ENCODE data around the gene RHOBTB1.

RHOBTB1 gene

DNA sequence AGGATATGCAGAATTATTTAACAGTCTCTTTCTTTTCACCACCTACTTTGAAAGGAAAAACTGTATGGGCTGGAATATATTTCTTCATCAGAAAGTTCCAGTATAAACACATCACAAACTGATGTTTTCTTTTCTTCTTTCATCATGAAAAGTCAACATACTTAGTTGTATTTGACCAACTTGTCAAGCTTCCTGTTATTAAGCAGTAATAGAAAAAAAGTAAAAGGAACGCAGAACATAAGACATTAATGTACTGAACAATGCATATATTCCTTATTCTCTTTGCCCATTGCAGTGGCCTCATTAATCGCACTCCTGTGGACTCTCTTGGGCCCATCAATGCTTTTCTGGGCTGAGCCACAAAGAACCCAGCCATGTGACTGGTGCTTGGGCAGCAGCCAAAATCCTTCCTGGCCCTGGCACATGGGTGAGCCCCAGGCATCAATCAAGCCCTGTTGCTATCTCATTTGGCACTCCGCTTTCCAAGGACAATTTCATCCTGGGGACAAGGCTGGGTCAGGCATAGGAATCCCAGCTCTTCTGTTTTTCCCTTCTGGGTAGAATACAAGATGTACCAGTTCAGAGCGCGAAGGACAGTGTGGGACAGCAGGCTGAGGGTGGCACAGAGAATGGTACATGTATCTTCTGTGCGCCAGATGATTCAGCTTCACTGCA, 42.3 kb downstream of the RHOBTB1 start:
- DNase-seq: no peak

DNA sequence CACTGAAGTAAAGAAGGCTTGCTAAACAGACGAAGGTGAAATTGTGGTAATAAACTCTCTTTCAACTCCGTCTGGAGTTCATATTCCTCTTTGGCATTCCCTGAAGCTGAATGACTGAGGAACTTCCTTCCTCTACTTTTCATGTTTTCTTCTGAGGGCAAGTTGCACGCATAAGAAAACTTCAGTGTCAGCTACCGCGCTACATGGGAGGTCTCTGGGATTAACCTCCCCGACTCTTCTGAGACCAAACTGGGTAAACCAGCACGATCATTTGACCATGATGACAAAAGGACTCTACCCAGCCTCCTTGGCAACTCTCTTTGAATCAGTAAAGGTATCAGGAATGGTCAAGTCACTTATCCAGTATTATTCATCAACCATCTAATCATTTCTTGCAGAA, 44.7 kb downstream of the RHOBTB1 start:
- no peak for DNase-seq

DNA sequence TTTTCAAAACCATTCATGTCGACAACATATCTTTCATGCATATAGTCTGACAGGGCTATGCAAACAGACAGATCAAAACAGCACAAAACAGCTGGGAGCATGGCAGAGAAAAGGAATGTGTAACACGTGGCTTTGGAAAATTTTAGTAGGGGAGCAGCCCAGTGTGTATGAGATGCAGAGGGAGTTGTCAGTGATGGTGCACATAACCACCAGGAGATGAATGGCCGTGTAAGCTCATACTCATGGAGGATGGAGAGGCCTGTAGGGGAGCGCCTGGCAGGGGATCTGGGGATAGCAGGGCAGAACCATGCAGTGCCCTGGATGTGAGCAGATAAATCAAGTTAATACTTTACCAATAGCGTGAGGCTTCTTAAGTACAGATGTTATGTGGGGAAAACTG, 45.7 kb downstream of the RHOBTB1 start:
- no peak for DNase-seq

DNA sequence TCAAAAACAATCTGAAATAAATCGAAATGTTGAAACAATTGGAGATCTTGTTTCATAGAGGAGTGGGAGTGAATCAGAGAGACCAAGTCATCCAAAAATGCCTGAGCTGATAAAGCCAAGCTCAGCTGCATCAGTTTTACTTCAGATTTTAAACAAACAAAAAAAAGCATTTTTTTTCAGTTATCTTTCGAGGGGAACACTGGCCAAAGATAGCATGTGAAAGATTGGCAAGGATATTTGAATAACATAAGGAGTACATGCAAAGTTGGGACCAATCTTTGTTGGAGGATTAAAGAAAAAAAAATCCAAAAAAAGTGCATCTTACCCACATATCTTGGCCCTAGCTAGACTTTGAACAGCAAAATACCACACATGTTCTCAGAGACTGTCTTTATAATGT, 47.2 kb downstream of the RHOBTB1 start:
- DNase-seq: no peak

DNA sequence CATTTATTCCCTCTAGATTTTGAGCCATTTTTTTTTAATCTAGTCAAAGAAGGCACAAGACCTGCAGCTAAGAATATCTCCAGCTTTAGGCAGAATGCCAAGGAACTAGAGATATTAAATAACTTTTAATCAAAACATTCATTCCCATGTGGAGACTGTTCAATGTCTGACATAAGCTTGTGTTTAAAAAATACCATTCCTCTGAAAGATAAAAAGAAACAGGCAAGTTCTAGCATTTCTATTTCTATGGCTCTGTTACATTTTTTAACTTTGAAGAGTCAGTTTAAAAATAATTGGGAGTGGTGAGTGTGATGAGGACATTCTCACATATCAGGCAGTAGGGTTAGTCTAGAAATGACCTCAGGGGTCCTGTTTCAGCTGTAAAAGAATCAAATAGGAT, 48.0 kb downstream of the RHOBTB1 start:
- DNase-seq: no peak

DNA sequence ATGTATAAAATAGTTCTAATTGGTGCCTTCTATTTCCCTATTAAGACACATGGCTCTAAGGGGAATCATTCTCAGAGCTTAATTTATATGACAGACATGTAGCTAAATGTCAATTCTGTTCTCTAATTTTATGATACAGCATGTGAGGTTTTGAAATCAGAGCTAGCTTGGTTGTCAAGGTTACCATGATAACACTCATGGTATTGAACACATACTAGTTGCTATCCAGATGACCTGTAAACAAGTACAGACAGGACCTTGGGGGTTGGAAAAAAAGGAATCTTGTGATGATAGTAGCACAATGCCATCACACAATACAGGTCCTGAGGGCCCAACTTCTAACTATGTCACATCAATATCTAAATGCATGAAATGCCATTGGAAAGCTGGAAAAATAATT, 49.2 kb downstream of the RHOBTB1 start:
- no peak for DNase-seq

DNA sequence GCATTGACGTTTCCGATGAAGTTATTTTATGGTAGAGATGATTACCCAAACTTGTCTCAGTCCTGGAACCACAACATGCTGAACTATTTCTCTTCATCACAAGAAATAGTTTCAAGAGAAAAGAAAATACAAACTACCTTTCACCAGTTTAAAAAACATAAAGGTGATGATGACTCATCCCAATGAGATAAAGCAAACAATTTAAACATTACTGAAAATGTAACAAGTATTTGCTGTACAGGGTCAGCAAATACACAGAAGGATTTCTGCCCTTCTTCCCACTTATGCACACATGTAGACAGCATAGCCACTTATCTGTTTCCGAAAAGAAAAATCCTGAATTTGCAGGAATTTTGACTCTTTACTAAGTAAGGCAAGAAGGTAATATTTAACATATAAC, 50.8 kb downstream of the RHOBTB1 start:
- DNase-seq: no peak

DNA sequence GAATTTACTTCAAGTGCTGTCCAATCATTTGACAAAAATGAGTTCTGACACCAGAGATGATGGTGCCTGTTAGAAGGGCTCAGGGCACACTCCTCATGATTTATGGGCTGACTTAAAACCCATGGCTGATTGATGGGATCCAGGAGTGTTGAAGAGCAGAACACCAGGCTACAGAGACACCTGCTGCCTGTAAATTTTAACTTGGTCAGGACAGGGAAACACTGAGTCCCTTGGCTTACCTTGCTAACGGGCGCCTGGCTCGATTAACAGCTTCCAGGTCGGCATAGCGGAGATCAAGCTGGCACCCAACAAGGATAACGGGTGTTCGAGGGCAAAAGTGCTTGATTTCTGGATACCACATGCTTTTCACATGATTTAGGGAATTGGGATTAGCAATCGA, 51.4 kb downstream of the RHOBTB1 start:
- no peak for DNase-seq

DNA sequence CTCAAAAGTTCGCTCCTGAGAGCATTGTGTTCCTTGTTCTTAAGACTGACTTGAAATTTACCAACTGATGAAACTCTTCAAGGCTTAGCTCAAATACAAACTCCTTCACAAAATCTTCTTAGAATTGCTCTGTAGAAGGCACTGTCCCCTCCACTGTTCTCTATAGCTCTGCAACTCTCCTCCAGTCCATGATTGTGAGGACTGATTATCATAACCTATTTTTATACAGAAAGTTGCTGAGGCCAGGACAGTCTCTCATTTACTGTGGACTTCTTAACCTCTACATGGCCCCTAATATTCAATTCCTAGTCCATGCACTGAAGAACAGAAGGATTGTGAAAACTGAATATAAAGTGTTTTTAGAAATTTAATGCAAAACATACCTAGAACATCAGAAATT, 53.2 kb downstream of the RHOBTB1 start:
- DNase-seq: no peak

DNA sequence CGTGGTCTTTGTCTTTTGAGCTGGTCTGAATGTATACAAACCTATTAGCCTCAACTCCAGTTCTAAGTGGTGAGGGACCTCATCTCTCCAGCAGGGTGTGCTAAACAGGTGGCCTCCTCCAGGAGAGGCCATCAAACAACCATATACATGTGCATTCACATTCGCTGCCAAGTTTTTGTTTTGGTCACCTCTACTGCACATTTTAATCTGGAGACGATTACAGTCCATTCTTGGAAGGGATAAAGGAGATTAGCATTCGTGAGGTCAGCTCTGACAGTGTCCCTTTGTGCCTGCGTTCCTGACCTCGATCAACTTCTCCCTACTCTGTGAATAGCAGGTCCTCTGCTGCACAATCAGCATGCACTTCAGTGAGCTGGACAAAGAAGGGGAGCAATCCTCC, 60.8 kb downstream of the RHOBTB1 start:
- no peak for DNase-seq

DNA sequence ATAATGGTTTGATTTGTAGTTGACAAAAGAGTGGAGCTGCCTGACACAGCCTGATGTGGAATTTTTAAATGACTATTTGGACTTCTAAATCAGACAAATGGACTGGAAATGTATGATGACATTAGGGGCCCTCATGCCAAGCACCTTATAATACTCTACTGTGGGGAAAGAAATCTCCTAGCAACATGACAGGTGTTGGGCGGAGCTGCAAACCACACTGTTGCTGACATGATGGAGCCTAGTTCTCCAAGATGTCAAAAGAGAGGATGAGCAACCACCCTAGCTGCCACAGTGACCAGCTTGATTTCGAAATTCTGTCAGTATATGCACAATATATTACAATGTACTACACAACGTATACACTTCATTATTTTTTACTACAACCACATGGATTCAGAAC, 65.8 kb downstream of the RHOBTB1 start:
- no peak for DNase-seq

DNA sequence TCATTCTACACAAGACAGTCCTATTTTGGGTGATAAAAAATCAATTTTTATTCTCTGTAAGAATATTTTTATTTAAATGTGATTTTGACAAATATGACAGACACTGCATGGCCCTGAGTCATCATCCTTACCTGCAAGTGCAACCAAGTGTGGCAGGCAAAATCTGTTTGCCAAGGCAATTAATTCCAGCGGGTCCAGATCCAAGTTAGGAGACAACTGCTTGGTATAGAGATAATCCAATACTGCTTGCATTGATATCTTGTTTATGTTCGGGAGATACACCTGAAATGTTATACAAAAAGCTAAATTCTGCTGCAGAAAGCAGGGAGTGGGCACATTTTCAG, 66.2 kb downstream of the RHOBTB1 start:
- no peak for DNase-seq

DNA sequence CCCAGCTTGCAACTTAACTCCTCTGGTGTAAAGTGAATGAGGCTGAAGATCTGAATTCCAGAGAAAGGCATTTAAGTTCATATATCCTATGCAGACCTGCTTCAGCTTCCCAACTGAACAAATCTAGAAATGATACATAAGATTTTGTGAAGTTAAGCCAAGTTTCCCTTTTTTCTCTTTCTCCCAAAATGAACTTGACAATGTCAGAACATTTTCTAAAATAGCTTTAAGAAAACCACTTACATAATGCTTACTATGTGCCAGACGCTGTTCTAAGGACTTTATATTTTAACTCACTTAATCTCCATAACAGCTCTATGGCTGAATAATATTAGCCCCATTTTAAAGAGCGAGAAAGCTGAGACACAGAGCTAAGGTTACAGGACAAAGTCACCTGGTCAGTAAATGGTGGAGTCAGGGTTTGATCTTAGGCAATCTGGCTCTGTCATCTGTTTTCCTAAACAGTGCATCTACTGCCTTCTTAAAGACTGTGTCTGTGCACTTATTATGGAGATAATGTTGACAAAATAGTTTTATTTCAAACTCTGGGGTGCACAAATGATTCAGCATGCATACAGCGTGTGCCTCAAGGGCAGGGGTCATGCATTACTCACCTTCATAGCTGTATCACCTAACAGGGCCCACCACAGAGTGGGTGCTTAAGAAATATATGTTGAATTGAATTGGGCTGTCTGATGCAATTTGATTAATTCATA, 66.8 kb downstream of the RHOBTB1 start:
- DNase-seq: no peak

DNA sequence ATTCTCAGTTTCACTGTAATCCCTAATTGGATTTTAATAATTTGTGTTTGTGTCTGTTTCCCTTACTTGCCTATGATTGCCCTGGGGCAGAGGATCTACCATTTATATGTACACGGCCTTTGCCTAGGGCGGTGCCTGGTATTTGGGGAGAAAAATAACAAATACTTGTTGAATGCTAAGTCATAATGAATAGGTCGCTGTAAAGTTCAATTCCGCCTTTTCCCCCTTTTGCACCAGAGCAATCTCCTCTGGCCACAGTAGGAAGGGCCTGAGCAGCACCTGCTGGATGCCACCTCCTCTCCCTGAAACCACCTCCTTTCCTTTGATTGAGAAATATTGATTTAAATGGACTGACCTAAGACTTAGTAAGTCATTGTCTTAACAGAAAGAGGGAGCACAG, 70.2 kb downstream of the RHOBTB1 start:
- DNase-seq: no peak

DNA sequence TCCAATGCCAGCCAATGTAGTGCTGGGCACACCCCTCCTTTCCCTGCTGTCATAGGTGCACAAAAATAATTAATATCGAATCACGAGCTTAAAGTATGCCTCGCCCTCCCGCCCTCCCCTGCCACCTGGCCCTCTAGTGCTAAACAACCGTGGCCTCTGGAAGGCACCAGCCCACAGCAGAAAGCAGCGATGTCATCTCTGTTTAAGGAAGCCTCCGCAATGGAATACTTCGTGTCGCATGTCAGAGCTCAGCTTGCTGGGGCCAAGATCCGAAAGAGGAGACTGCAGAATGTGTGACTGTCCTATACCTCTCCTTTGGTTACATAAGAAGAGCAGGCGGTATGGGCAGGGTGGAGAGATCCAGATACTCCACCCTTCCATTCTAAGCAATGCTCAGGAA, 71.5 kb downstream of the RHOBTB1 start:
- no peak for DNase-seq

DNA sequence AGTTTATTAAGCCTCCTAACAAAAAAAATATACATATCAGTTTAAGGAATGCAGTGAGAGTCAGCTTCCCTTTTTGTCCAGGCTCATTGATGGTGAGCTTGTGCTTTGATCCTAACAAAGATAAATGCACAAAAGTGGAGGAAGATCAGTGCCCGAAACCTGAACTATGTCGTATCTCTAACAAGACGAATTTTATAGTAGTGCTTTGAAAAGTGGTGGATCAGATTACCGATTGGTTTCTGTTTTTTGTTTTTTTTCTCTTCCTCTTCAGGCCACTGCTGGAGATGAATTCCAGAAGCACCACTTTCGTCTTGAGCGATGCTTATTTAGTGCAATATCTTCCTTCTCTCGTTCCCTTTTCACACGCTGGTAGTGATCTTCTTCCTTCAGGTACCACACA, 72.8 kb downstream of the RHOBTB1 start:
- no peak for DNase-seq

DNA sequence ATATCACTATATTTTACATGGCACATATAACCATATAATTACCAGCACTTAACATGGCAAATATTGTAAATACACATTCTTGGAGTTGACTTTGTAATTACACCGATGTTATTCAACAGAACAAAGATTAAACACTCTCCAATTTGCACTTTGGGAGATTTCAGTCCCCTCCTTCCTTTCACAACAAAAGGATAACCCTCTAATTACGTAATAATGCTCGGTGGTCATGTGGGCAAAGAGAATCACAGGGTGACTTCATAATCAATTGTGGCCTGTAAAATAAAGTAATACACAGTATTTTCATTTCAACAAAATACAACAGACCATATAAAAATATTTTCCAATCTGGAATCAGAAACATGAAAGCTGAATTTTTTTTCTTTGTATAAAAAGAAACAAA, 73.2 kb downstream of the RHOBTB1 start:
- no peak for DNase-seq

DNA sequence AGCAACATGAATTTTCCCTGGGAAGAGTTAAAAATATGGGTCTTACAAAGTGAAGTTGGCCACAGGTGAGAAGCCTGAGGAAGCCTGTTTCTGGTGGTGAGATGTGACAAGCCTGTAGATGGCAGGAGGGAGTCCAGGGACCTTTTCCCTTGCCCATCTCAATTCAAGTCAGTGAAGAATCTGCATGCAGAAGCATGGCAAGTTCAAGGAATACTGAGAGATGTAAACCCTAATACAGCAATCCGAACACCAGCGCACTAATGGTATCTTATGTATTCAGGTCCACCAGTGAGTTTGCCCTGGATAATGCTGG, 73.6 kb downstream of the RHOBTB1 start:
- no peak for DNase-seq

DNA sequence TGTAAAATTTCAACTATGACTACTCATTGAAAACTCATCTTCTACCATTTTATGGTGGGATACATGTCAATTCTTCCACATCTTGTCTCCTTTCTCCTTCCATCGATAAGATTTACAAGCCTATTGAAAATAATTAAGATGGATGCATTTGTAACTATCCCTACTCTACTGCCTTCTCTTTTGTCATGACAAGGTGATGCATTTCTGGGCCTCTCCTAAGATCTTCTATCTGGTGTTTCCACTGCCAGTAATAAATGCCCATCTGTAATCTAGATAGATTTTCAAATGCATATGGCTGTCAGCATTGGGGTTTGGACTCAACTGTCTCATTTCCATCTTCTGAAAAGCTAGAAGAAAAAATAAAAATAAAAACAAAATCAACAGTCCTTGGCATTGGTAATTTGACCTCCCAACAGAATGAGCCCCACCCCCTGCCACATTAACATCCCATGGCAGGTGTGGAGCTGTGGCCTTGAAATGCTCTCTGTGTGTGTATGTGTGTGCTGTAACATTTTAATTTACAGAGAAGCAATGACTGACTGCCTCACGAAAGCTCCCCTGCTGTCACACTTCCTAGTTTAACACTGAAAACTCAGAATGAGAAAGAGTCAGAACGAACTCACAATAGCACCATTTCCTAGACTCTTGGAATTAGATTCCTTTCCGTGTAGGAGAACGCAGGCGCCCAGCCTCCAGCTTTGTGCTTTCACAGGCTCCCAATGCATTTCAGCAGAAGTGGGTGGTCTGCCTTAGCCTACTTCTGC, 74.2 kb downstream of the RHOBTB1 start:
- DNase-seq: no peak

DNA sequence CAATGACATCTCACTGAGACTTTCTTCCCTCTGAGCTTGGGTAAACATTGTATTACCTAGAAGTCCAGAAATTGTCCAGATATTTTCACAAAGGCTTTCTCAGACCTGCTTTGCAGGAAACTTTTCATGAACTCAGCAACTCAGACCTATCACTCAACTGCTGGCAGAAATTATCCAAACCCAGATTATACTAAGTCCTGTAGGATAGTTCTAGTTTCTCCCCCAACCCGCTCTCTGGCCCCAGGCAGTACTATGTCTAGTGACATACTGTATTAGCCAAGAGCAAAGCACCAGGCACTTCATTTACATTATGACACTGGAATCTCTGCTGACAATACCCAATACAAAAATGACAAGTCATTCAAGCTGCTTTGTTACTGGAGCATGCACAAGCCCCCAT, 75.0 kb downstream of the RHOBTB1 start:
- no peak for DNase-seq

DNA sequence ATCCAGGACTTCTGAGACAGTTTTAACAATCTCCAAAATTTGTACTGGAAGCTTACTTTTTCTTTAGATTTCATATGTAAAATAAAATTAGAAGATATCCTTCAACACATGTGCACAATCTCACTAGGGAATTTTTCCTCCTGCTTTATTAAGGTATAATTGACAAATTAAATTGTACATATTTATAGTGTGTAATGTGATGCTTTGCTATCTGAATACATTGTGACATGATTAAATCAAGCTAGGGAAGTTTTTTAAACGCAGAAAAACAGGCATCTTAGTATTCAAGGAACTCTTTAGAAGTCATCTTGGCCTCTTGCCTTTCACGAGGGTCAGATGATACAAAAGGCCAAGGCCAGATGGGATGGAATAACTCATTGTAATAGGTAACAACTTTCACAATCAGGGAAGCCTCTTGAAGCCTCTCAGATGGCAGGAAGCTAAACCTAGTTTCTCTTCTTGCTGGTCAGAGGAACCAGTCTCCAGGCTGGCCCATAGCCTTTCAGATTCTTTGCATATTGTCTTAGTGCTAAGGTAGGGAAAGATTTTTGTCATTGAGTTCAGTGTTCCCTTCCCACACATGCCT, 78.7 kb downstream of the RHOBTB1 start:
- no peak for DNase-seq

DNA sequence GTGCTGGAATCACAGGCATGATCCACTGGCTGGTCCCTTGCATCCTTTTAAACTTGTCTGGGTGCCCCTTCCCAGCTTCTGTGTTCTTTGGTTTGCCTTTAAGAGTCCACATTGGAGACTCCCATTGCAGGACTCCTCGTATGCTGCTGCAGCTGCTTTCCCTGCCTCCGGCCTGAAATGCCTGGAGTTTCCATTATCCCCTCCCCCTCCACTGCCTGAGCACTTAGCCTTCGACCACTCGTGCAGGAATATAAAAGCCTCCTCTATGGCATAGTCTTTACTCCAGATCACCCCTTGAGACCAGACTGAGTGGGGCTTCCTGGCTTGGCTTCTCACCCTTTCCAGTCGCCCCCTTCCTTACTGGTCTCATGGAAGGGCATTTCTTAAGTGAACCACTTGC, 80.2 kb downstream of the RHOBTB1 start:
- no peak for DNase-seq

DNA sequence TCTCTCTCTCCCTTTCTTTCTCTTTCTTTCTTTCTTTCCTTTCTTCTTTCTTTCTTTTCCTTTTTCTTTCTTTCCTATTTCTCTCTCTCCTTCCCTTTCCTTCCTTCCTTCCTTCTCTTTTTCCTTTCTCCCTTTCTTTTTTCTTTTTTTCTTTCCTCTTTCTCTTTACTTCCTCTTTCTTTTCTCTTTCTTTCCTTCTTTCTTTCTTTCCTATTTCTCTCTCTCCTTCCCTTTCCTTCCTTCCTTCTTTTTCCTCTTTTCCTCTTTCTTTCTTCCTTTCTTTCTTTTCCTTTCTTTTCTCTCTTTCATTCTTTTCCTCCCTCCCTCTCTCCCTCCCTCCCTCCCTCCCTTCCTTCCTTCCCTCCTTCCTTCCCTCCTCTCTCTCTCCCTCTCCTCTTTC, 81.5 kb downstream of the RHOBTB1 start:
- DNase-seq: no peak

DNA sequence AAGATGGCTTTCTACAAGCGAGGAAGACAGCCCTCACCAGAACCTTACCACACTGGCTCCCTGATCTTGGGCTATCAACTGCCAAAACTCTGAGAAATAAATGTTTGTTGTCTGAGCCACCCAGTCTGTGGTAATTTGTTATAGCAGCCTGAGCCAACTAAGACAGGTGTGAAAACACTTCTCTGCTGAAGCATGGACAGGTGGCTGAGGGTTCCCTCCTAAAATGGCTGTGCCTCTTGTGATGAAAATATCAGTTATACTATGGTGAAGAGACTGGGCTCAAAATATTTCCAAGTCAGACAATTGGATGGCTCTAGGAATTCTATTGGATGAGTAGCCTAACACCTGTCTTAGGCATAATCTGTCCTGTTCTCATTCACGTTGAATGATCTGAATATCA, 87.6 kb downstream of the RHOBTB1 start:
- no peak for DNase-seq

Data from CD4-positive, alpha-beta T cell treated with Interleukin-21 for 1 hour (primary cell).